Measurements from ENCODE around the gene PTPRE. TPM values are rescaled to one million over a fixed set of nuclear protein-coding genes. Genes with fewer than 3 reads are reported as not detected.

Gene PTPRE
- total and polyA plus RNA-seq, 2 of the 4 experiments (the other 2 are of a cell fraction), result 0.34 to 0.54 TPM

GRCh38 chr10:127933271-127933670, 26.4 kb downstream of the PTPRE start:
- in situ Hi-C loops (cut with MboI; ENCODE audit: low sequenced_read_pairs), result no loop called here
- Histone ChIP-seq H3K56ac (ENCODE audit: extremely low read depth, insufficient read depth, low read length) (no peak overlapping the region), H3K36me3 (ENCODE audit: control insufficient read depth, insufficient read depth, low read length) (no peaks in the 10 kb centered on the region), H3K14ac (replicated peaks; ENCODE audit: low read depth, low read length) (no peak overlapping the region), H2BK20ac (ENCODE audit: low read depth, low read length) (no peak overlapping the region), H2BK15ac (ENCODE audit: low read depth, low read length) (no peak overlapping the region), H2BK120ac (ENCODE audit: low read depth, low read length) (no peak overlapping the region), H3K27me3 (ENCODE audit: control insufficient read depth, insufficient read depth, low read length) (no peaks in the 10 kb centered on the region), H4K8ac (ENCODE audit: low read depth in 2 of 2, low read length in 2 of 2) (no peak overlapping the region), H4K91ac (ENCODE audit: insufficient read depth, low read depth, low read length) (no peak overlapping the region), H4K5ac (ENCODE audit: low read depth, low read length) (no peak overlapping the region), H3K4me3 (ENCODE audit: insufficient read depth, low read depth, low read length) (no peak overlapping the region), H2AK9ac (replicated peaks; ENCODE audit: low read depth, low read length, poor library complexity) (no peak overlapping the region), H3K4ac (ENCODE audit: low read depth, low read length) (no peak overlapping the region), H3K79me1 (ENCODE audit: low read depth in 1 of 2, low read length in 2 of 2) (no peaks in the 10 kb centered on the region), H3K4me1 (ENCODE audit: control insufficient read depth, insufficient read depth, low read length) (peaks cover 2% of the 10 kb centered on the region; the same call in 1 of the 2 replicates), H4K20me1 (ENCODE audit: insufficient read depth, low read length) (no peaks in the 10 kb centered on the region), H3K4me2 (ENCODE audit: low read depth, low read length) (no peak overlapping the region), H3K9me1 (ENCODE audit: insufficient read depth, low read length) (no peaks in the 10 kb centered on the region), H2BK5ac (ENCODE audit: low read depth, low read length, poor library complexity, severe bottlenecking) (no peak overlapping the region), H3K23ac (ENCODE audit: low read depth, low read length) (no peak overlapping the region), H3K9ac (ENCODE audit: low read depth, low read length) (no peak overlapping the region), H2AK5ac (ENCODE audit: low read depth, low read length) (no peak overlapping the region), H2AFZ (replicated peaks; ENCODE audit: low read length, poor library complexity) (no peak overlapping the region), H3K9me3 (ENCODE audit: control insufficient read depth, insufficient read depth, low read length) (no peaks in the 10 kb centered on the region), H3K18ac (ENCODE audit: low read depth, low read length) (no peak overlapping the region), H3K27ac (ENCODE audit: insufficient read depth, low read length) (no peak overlapping the region)
- WGBS, 2 experiments (ENCODE audit: extremely low coverage in 2 of 2, insufficient read length in 1 of 2), result no CpG with 5 or more reads among the region's 5 CpGs
- intact Hi-C loops (cut with micrococcal nuclease), result no loop called here
- TF ChIP-seq USF2 (IDR thresholded peaks at IDR 0.05; ENCODE audit: low read depth, low read length) (no peak), SMC3 (IDR thresholded peaks at IDR 0.05; ENCODE audit: low read depth, low read length) (no peak)
- POLR2A ChIA-PET (ENCODE audit: unreplicated experiment), result interaction anchor here (0.6 kb wide), 1 partner anchor 37 kb away, joined by 8 read pairs; no protein-coding TSS in a partner anchor
- no peak for ATAC-seq (ENCODE audit: low read depth)
- no TSS peak for BruUV-seq (replicated peaks)
- dilution Hi-C loops (cut with HindIII; ENCODE audit: low sequenced_read_pairs, unreplicated experiment), result no loop called here
- no peak for DNase-seq
- CTCF ChIA-PET, result interaction anchor here (0.9 kb wide), 1 partner anchor 8 kb away, joined by 3 read pairs; no protein-coding TSS in a partner anchor
